HCT116 (cell line): ENCODE data around the gene HOXD9.

Experiments
- CEBPB ChIP-seq: IDR thresholded peaks from 2 replicates; pipeline ENCODE4 v1.6.1; 2012; ENCODE audit warnings: low read depth
- CTCF ChIP-seq, 3 experiments: fragments of 200-600 bp in 1 of 3; sonication (generic) in 1 of 3; IDR thresholded peaks in 2 of 3; conservative IDR thresholded peaks in 1 of 3; 2 replicates each; pipeline ENCODE4 v1.5.1; 2012 to 2017; ENCODE audit warnings: low read depth in 2 of 3, low read length in 2 of 3, antibody characterized with exemption in 1 of 3, borderline replicate concordance in 1 of 3, control low read depth in 1 of 3, mild to moderate bottlenecking in 1 of 3, mixed read lengths in 1 of 3, mixed run types in 1 of 3, moderate library complexity in 1 of 3; ENCODE audit not compliant: insufficient read depth in 1 of 3
- EGR1 ChIP-seq: IDR thresholded peaks from 2 replicates; pipeline ENCODE4 v1.6.1; 2012; ENCODE audit warnings: low read depth
- EZH2 ChIP-seq: fragments of 200-600 bp; sonication (generic); IDR thresholded peaks from 2 replicates; pipeline ENCODE4 v1.6.1; 2017; ENCODE audit warnings: antibody characterized with exemption, mixed run types
- EZH2phosphoT487 ChIP-seq: fragments of 200-600 bp; IDR thresholded peaks from 2 replicates; pipeline ENCODE4 v1.6.1; 2018; ENCODE audit warnings: antibody characterized with exemption, borderline replicate concordance
- POLR2A ChIP-seq: IDR thresholded peaks from 2 replicates; pipeline ENCODE4 v1.7.0; 2011; ENCODE audit warnings: borderline replicate concordance; ENCODE audit not compliant: insufficient read depth, insufficient read length; ENCODE audit errors: extremely low read depth
- POLR2AphosphoS5 ChIP-seq: IDR thresholded peaks from 2 replicates; pipeline ENCODE4 v1.6.1; 2011; ENCODE audit warnings: mild to moderate bottlenecking, low read depth, low read length, moderate library complexity
- REST ChIP-seq: IDR thresholded peaks from 2 replicates; pipeline ENCODE4 v1.6.1; 2012; ENCODE audit warnings: low read depth
- SP1 ChIP-seq: IDR thresholded peaks from 2 replicates; pipeline ENCODE4 v1.6.1; 2012; ENCODE audit warnings: low read depth
- YY1 ChIP-seq: IDR thresholded peaks from 2 replicates; pipeline ENCODE4 v1.6.1; 2011; ENCODE audit warnings: low read length, low read depth, moderate library complexity, mild to moderate bottlenecking; ENCODE audit not compliant: insufficient replicate concordance; ENCODE audit errors: extremely low read depth
- ZNF274 ChIP-seq: fragments of 200-500 bp; sonication (Bioruptor generic); IDR thresholded peaks from 2 replicates; pipeline ENCODE4 v1.6.1; 2014; ENCODE audit warnings: mild to moderate bottlenecking, low read depth, low read length, inconsistent platforms
- TF ChIP-seq, protein P1 (sequence below): IDR thresholded peaks from 2 replicates; pipeline ENCODE4 v1.6.1; 2012
- TF ChIP-seq, protein P2 (sequence below): IDR thresholded peaks from 2 replicates; pipeline ENCODE4 v1.6.1; 2011; ENCODE audit warnings: mild to moderate bottlenecking, low read length, moderate library complexity; ENCODE audit not compliant: insufficient replicate concordance; ENCODE audit errors: extremely low read depth

DNA sequence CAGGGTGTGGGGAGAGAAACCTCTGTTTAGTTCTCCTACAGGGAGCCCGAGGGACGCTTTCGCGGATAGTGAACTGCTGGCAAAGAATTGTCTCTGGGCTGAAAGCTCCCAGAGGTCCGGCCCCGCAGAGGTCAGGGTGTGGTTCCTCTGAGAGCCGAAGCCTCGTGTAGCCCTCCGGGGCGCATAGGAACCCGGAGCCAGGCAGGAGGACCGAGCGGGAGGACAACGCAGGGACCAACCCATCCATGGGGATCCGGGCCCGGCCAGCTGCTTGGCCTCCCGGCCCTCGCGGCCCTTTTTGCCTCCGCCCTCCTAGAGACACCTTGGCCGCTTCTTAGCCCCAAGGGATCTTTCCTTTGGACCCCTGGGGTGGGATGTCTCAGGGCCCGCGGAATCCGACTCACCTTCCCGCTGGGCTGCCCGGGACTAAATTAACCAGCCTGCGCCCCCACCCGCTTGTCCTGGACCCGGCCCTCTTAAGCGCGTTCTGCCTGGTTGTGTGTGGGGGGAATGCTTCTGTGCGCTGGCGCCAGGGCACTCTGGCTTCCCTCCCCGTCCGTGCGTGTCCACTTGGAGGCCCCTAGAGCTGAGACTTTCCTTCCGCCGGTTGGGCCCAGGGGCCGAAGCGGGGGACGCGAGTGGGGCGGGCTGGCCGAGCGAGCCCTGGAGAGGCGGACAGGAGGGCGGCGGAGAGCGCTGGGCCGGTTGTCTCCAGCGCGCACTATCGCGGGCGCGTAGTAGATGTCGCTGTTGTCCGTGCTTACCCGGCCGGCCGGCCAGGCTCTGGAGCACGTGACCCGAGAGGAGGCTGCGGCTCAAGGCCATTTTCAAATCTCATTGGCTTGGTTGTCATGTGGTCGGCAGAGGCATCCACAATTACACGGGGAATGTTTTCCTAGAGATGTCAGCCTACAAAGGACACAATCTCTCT is 6.4 kb upstream of the HOXD9 start, which contains the start of gene HOXD10:
- TF ChIP-seq CTCF (IDR thresholded peaks at IDR 0.05 in 2 of 3, conservative IDR thresholded peaks at IDR 0.05 in 1 of 3; ENCODE audit: borderline replicate concordance in 1 of 3, insufficient read depth in 1 of 3, low read depth in 2 of 3, low read length in 2 of 3) = no peak
- no peak for TF ChIP-seq EZH2
- no peak for TF ChIP-seq POLR2AphosphoS5
- no peak for TF ChIP-seq POLR2A
- TF ChIP-seq CEBPB = no peak
- no peak for TF ChIP-seq ZNF274
- TF ChIP-seq REST = no peak
- TF ChIP-seq, protein P1, sequence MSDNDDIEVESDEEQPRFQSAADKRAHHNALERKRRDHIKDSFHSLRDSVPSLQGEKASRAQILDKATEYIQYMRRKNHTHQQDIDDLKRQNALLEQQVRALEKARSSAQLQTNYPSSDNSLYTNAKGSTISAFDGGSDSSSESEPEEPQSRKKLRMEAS = no peak
- TF ChIP-seq, protein P2, sequence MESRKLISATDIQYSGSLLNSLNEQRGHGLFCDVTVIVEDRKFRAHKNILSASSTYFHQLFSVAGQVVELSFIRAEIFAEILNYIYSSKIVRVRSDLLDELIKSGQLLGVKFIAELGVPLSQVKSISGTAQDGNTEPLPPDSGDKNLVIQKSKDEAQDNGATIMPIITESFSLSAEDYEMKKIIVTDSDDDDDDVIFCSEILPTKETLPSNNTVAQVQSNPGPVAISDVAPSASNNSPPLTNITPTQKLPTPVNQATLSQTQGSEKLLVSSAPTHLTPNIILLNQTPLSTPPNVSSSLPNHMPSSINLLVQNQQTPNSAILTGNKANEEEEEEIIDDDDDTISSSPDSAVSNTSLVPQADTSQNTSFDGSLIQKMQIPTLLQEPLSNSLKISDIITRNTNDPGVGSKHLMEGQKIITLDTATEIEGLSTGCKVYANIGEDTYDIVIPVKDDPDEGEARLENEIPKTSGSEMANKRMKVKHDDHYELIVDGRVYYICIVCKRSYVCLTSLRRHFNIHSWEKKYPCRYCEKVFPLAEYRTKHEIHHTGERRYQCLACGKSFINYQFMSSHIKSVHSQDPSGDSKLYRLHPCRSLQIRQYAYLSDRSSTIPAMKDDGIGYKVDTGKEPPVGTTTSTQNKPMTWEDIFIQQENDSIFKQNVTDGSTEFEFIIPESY = no peak
- TF ChIP-seq YY1 = no peak
- no peak for TF ChIP-seq EZH2phosphoT487
- no peak for TF ChIP-seq SP1
- no peak for TF ChIP-seq EGR1
